ENCODE results near the gene ADGRL4. TPM values are rescaled to one million over a fixed set of nuclear protein-coding genes. Genes with fewer than 3 reads are reported as not detected.

ADGRL4 gene
- total RNA-seq, 1 experiment from 2014 or later, result 0.10 TPM

DNA sequence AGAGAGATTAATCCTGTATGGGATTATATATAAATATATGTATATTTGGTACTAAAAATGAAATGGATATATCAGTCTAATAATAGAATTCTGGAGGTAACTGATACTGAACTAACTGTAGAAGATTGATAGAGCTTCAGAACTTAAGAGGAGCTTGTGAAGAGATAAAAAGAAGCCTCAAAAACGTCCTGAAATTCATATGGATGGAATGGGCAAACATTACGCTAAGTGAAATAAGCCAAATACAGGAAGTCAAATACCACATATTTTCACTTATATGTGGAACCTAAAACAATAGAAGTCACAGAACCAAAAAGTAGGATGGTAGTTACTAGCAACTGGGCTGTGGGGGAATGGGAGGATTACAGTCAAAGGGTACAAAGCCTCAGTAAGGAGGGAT, 36.0 kb upstream of the ADGRL4 start:
- POLR2A ChIA-PET, result no interaction called here

More for the DNA sequence above, 36.0 kb upstream of the ADGRL4 start:
- DNase-seq (ENCODE audit: low read depth, low spot score) (no peak), ATAC-seq (no peak)
- no peak overlapping the region for H3K4me2 ChIP-seq (ENCODE audit: low read length)
- no peaks in the 10 kb centered on the region for H3K4me1 ChIP-seq (ENCODE audit: control insufficient read depth in 1 of 2, insufficient read depth in 2 of 2, low read length in 2 of 2)
- H2AFZ ChIP-seq (ENCODE audit: low read depth, low read length, poor library complexity, severe bottlenecking), result no peak overlapping the region
- H3K79me2 ChIP-seq (ENCODE audit: insufficient read depth, low read length), result no peaks in the 10 kb centered on the region
- no peaks in the 10 kb centered on the region for H3K9me2 ChIP-seq (ENCODE audit: insufficient read depth)
- H3K36me3 ChIP-seq (ENCODE audit: control insufficient read depth in 1 of 2, insufficient read depth in 2 of 2, low read length in 2 of 2), result no peaks in the 10 kb centered on the region
- no peak overlapping the region for H3K9ac ChIP-seq (ENCODE audit: low read length)
- H3K9me3 ChIP-seq (ENCODE audit: control insufficient read depth in 1 of 2, insufficient read depth in 1 of 2, low read depth in 1 of 2, low read length in 2 of 2), result no peaks in the 10 kb centered on the region; a peak in 2 of 4 replicates
- no peaks in the 10 kb centered on the region for H4K20me1 ChIP-seq (ENCODE audit: insufficient read depth)
- TF ChIP-seq EZH2phosphoT487 (IDR thresholded peaks at IDR 0.05; ENCODE audit: borderline replicate concordance), result no peak
- TF ChIP-seq EGR1 (IDR thresholded peaks at IDR 0.05; ENCODE audit: low read depth), result no peak
- no peak for TF ChIP-seq EZH2 (IDR thresholded peaks at IDR 0.05)
- TF ChIP-seq CBX3 (IDR thresholded peaks at IDR 0.05; ENCODE audit: low read depth), result no peak
- no peak for TF ChIP-seq SP1 (IDR thresholded peaks at IDR 0.05; ENCODE audit: low read depth)
- no peak for TF ChIP-seq ZNF274 (IDR thresholded peaks at IDR 0.05; ENCODE audit: low read depth, low read length)
- TF ChIP-seq, protein P1, sequence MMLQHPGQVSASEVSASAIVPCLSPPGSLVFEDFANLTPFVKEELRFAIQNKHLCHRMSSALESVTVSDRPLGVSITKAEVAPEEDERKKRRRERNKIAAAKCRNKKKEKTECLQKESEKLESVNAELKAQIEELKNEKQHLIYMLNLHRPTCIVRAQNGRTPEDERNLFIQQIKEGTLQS (IDR thresholded peaks at IDR 0.05), result no peak
- no peak for TF ChIP-seq ELF1 (IDR thresholded peaks at IDR 0.05; ENCODE audit: borderline replicate concordance, low read depth)
- TF ChIP-seq JUND (IDR thresholded peaks at IDR 0.05), result no peak
- TF ChIP-seq SRF (IDR thresholded peaks at IDR 0.05; ENCODE audit: low read depth), result no peak
- TF ChIP-seq, protein P2, sequence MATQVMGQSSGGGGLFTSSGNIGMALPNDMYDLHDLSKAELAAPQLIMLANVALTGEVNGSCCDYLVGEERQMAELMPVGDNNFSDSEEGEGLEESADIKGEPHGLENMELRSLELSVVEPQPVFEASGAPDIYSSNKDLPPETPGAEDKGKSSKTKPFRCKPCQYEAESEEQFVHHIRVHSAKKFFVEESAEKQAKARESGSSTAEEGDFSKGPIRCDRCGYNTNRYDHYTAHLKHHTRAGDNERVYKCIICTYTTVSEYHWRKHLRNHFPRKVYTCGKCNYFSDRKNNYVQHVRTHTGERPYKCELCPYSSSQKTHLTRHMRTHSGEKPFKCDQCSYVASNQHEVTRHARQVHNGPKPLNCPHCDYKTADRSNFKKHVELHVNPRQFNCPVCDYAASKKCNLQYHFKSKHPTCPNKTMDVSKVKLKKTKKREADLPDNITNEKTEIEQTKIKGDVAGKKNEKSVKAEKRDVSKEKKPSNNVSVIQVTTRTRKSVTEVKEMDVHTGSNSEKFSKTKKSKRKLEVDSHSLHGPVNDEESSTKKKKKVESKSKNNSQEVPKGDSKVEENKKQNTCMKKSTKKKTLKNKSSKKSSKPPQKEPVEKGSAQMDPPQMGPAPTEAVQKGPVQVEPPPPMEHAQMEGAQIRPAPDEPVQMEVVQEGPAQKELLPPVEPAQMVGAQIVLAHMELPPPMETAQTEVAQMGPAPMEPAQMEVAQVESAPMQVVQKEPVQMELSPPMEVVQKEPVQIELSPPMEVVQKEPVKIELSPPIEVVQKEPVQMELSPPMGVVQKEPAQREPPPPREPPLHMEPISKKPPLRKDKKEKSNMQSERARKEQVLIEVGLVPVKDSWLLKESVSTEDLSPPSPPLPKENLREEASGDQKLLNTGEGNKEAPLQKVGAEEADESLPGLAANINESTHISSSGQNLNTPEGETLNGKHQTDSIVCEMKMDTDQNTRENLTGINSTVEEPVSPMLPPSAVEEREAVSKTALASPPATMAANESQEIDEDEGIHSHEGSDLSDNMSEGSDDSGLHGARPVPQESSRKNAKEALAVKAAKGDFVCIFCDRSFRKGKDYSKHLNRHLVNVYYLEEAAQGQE (IDR thresholded peaks at IDR 0.05; ENCODE audit: low read depth), result no peak
- TF ChIP-seq TCF7L2 (IDR thresholded peaks at IDR 0.05; ENCODE audit: borderline replicate concordance, extremely low read depth, insufficient read depth, insufficient read length), result no peak
- no peak for TF ChIP-seq RAD21 (IDR thresholded peaks at IDR 0.05; ENCODE audit: low read depth)
- no TSS peak for BruUV-seq (replicated peaks)
- ChIA-PET RAD21 (ENCODE audit: low non-redundant PET in 1 of 2, low total read pairs in 2 of 2, uncharacterized antibody in 2 of 2, unreplicated experiment in 2 of 2) (no interaction called here), CTCF (no interaction called here)
- no peak overlapping the region for H3K27ac ChIP-seq (ENCODE audit: low read depth, low read length)
- no peaks in the 10 kb centered on the region for H3K27me3 ChIP-seq (ENCODE audit: insufficient read depth, low read length)
- no peak overlapping the region for H3K4me3 ChIP-seq (replicated peaks in 1 of 2; ENCODE audit: low read depth in 1 of 2, low read length in 2 of 2)
- intact Hi-C loops (cut with micrococcal nuclease), result no loop called here

All from HCT116 (cell line).